ENCODE measurements around the gene TOM1.

TOM1 gene

DNA sequence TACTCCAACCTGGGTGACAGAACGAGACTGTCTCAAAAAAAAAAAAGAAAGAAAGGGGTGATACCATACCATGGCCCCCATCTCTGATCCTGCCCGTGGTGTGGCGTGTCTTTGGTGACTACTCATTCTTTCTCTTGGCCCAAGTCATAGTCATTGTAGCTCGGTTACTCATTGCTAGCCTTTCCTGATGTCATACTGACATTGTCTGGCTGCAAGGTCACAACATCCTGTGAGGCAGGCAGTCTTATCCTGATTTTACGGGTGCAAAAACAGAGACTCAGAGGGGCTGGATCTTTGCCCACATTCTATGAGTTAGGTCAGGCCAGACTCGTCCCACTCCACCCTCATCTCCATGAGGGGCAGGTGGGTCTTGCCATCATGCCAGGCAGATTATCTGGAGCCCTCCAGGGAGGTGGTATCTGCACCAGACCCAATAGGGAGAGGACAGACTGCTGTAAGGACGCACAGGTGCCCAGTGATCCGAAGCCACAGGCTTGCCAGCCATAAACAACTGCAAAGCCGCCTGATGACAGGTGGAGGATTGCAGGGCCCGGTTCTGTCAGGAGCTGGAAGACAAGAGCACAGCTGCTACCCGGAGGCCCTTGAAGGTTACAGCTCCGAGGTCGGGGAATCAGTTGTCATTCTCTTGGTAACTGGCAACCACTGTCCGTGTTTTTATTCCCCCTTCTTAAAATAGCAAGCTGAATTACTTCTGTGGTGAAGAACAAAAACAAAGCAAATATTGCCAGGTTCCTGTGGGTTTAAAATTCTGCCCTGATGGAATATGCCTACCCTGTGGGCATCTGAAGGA, 13.8 kb downstream of the TOM1 start:
- no peak overlapping the region for H3K27ac ChIP-seq
- TF ChIP-seq, protein P1, sequence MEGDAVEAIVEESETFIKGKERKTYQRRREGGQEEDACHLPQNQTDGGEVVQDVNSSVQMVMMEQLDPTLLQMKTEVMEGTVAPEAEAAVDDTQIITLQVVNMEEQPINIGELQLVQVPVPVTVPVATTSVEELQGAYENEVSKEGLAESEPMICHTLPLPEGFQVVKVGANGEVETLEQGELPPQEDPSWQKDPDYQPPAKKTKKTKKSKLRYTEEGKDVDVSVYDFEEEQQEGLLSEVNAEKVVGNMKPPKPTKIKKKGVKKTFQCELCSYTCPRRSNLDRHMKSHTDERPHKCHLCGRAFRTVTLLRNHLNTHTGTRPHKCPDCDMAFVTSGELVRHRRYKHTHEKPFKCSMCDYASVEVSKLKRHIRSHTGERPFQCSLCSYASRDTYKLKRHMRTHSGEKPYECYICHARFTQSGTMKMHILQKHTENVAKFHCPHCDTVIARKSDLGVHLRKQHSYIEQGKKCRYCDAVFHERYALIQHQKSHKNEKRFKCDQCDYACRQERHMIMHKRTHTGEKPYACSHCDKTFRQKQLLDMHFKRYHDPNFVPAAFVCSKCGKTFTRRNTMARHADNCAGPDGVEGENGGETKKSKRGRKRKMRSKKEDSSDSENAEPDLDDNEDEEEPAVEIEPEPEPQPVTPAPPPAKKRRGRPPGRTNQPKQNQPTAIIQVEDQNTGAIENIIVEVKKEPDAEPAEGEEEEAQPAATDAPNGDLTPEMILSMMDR (IDR thresholded peaks at IDR 0.05) = no peak
- TF ChIP-seq ZFX (IDR thresholded peaks at IDR 0.05; ENCODE audit: borderline replicate concordance) = no peak

GRCh38 chr22:35314161-35314942, 14.7 kb downstream of the TOM1 start:
- TF ChIP-seq ZFX (IDR thresholded peaks at IDR 0.05; ENCODE audit: borderline replicate concordance) = no peak
- TF ChIP-seq, protein P1 (IDR thresholded peaks at IDR 0.05) = no peak
- no peak overlapping the region for H3K27ac ChIP-seq

- no peak overlapping the region for H3K27ac ChIP-seq
- no peak for TF ChIP-seq ZFX (IDR thresholded peaks at IDR 0.05; ENCODE audit: borderline replicate concordance)
Measured at GRCh38 chr22:35315141-35315854, 15.6 kb downstream of the TOM1 start.

GRCh38 chr22:35315855-35316745, 16.4 kb downstream of the TOM1 start:
- no peak for TF ChIP-seq ZFX (IDR thresholded peaks at IDR 0.05; ENCODE audit: borderline replicate concordance)
- TF ChIP-seq, protein P1 (IDR thresholded peaks at IDR 0.05) = no peak
- H3K27ac ChIP-seq = no peak overlapping the region

GRCh38 chr22:35316751-35317150, 17.1 kb downstream of the TOM1 start:
- no peak overlapping the region for H3K27ac ChIP-seq
- TF ChIP-seq ZFX (IDR thresholded peaks at IDR 0.05; ENCODE audit: borderline replicate concordance) = no peak
- TF ChIP-seq, protein P1 (IDR thresholded peaks at IDR 0.05) = no peak

DNA sequence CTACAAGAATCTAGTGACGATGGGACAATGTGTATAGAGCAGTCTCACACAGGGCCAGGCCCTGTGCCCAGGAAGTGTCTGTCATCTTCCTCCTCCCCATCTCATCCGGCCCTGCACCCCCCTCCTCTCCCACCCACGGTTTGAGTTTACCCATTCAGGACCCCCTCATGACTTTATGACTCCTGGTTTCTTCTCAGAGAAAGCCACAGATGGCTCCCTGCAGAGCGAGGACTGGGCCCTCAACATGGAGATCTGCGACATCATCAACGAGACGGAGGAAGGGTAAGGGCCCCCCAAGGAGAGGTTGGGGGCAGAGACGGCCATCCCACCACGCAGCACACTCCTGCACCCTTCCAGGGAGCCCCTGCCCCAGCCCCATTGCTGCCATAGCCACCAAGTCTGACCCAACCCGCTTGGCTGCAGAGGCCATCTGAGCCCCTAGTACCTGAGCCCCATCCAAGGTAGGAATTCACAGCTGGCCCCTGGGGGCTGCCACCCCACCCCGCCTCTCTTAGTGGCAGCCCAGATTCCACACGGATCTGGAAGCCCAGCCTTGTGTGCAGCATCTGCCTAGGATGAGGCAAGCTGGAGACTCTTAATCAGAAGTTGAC, 18.1 kb downstream of the TOM1 start:
- TF ChIP-seq, protein P1 (IDR thresholded peaks at IDR 0.05) = no peak
- no peak for TF ChIP-seq ZFX (IDR thresholded peaks at IDR 0.05; ENCODE audit: borderline replicate concordance)
- H3K27ac ChIP-seq = no peak overlapping the region

Data from 22Rv1 (cell line).